IMR-90 (cell line): ENCODE results near the gene RABGAP1. TPM values are rescaled to one million over a fixed set of nuclear protein-coding genes. Genes with fewer than 3 reads are reported as not detected.

ENCODE experiments used
- ATAC-seq: fragments of 200-7000 bp; cut with Tn5 transposase; 2 replicates; pipeline ENCODE4 v1.9.1; 2020; ENCODE audit warnings: low read depth, mild to moderate bottlenecking, moderate library complexity
- BruUV-seq: library from RNA; stranded (reverse); fragments of 400-500 nt; replicated peaks from 2 replicates; lab custom pipeline; 2021; lab: Mats Ljungman, UMichigan
- CTCF ChIA-PET: fragments of 300-600 bp; formaldehyde crosslinking; extraction: SDS; loops from one replicate; lab custom pipeline; 2021; ENCODE audit warnings: antibody characterized with exemption; lab: Yijun Ruan, JAX
- POLR2A ChIA-PET: fragments of 300-600 bp; sonication (Branson Sonifier 250); formaldehyde crosslinking; loops from one replicate; lab custom pipeline; 2022; ENCODE audit warnings: antibody characterized with exemption; ENCODE audit not compliant: unreplicated experiment; lab: Charles Lee
- DNase-seq: peaks from one replicate; pipeline ENCODE4 v3.0.0; 2013
- H2AFZ ChIP-seq: replicated peaks from 2 replicates; pipeline ENCODE3; 2013; ENCODE audit warnings: low read length, mild to moderate bottlenecking; ENCODE audit not compliant: poor library complexity
- H2AK5ac ChIP-seq: 2 replicates; pipeline ENCODE4 v1.6.1; 2013; ENCODE audit warnings: low read depth, low read length, inconsistent platforms
- H2AK9ac ChIP-seq: replicated peaks from 2 replicates; pipeline ENCODE3; 2013; ENCODE audit warnings: mild to moderate bottlenecking, low read depth, low read length, moderate library complexity; ENCODE audit not compliant: poor library complexity
- H2BK120ac ChIP-seq: 2 replicates; pipeline ENCODE4 v1.6.1; 2013; ENCODE audit warnings: low read depth, low read length, inconsistent platforms
- H2BK15ac ChIP-seq: 3 replicates; pipeline ENCODE4 v1.6.1; 2013; ENCODE audit warnings: low read depth, low read length, inconsistent platforms
- H2BK20ac ChIP-seq: 2 replicates; pipeline ENCODE4 v1.6.1; 2013; ENCODE audit warnings: low read depth, mild to moderate bottlenecking, inconsistent platforms, low read length, moderate library complexity
- H2BK5ac ChIP-seq: 2 replicates; pipeline ENCODE4 v1.6.1; 2013; ENCODE audit warnings: mild to moderate bottlenecking, low read depth, low read length, inconsistent platforms; ENCODE audit not compliant: poor library complexity, severe bottlenecking
- H3K14ac ChIP-seq: replicated peaks from 2 replicates; pipeline ENCODE4 v1.6.1; 2013; ENCODE audit warnings: low read depth, low read length, inconsistent platforms
- H3K18ac ChIP-seq: 2 replicates; pipeline ENCODE4 v1.6.1; 2013; ENCODE audit warnings: low read depth, low read length, control low read depth
- H3K23ac ChIP-seq: 2 replicates; pipeline ENCODE4 v1.6.1; 2013; ENCODE audit warnings: low read depth, low read length, inconsistent platforms
- H3K27ac ChIP-seq: 2 replicates; pipeline ENCODE4 v1.5.1; 2013; ENCODE audit warnings: mild to moderate bottlenecking, control low read depth, low read length; ENCODE audit not compliant: insufficient read depth
- H3K27me3 ChIP-seq: 2 replicates; pipeline ENCODE4 v1.6.1; 2013; ENCODE audit warnings: low read length; ENCODE audit not compliant: control insufficient read depth, insufficient read depth
- H3K36me3 ChIP-seq: 2 replicates; pipeline ENCODE4 v1.6.1; 2013; ENCODE audit warnings: low read length, mixed read lengths; ENCODE audit not compliant: control insufficient read depth, insufficient read depth
- H3K4ac ChIP-seq: 2 replicates; pipeline ENCODE4 v1.6.1; 2013; ENCODE audit warnings: low read depth, low read length, inconsistent platforms
- H3K4me1 ChIP-seq: 2 replicates; pipeline ENCODE4 v1.6.1; 2013; ENCODE audit warnings: low read length, mixed read lengths; ENCODE audit not compliant: control insufficient read depth, insufficient read depth
- H3K4me2 ChIP-seq: 2 replicates; pipeline ENCODE4 v1.6.1; 2013; ENCODE audit warnings: low read depth, mild to moderate bottlenecking, control low read depth, low read length, moderate library complexity
- H3K4me3 ChIP-seq: 2 replicates; pipeline ENCODE4 v1.5.1; 2013; ENCODE audit warnings: low read depth, mild to moderate bottlenecking, control low read depth, low read length, moderate library complexity; ENCODE audit not compliant: insufficient read depth
- H3K56ac ChIP-seq: 2 replicates; pipeline ENCODE4 v1.6.1; 2013; ENCODE audit warnings: low read length, inconsistent platforms; ENCODE audit not compliant: insufficient read depth; ENCODE audit errors: extremely low read depth
- H3K79me1 ChIP-seq, 2 experiments: 2 replicates each; pipeline ENCODE4 v1.6.1; 2013; ENCODE audit warnings: low read length in 2 of 2, inconsistent platforms in 1 of 2, low read depth in 1 of 2
- H3K9ac ChIP-seq: 2 replicates; pipeline ENCODE4 v1.6.1; 2013; ENCODE audit warnings: low read depth, low read length, control low read depth
- H3K9me1 ChIP-seq: 2 replicates; pipeline ENCODE4 v1.6.1; 2013; ENCODE audit warnings: low read length, inconsistent platforms; ENCODE audit not compliant: insufficient read depth
- H3K9me3 ChIP-seq: 2 replicates; pipeline ENCODE4 v1.6.1; 2013; ENCODE audit warnings: low read length; ENCODE audit not compliant: control insufficient read depth, insufficient read depth
- H4K20me1 ChIP-seq: 2 replicates; pipeline ENCODE4 v1.6.1; 2013; ENCODE audit warnings: low read length, inconsistent platforms; ENCODE audit not compliant: insufficient read depth
- H4K5ac ChIP-seq: 2 replicates; pipeline ENCODE4 v1.6.1; 2013; ENCODE audit warnings: mild to moderate bottlenecking, low read depth, low read length, control low read depth
- H4K8ac ChIP-seq, 2 experiments: 2 replicates each; pipeline ENCODE4 v1.6.1; 2013; ENCODE audit warnings: low read depth in 2 of 2, low read length in 2 of 2, control low read depth in 1 of 2, inconsistent platforms in 1 of 2
- H4K91ac ChIP-seq: 2 replicates; pipeline ENCODE4 v1.6.1; 2013; ENCODE audit warnings: low read depth, low read length, inconsistent platforms; ENCODE audit not compliant: insufficient read depth
- MXI1 ChIP-seq: IDR thresholded peaks from 2 replicates; pipeline ENCODE4 v1.6.1; 2012; ENCODE audit warnings: low read depth, mild to moderate bottlenecking, low read length, moderate library complexity, borderline replicate concordance
- NFE2L2 ChIP-seq: fragments of 150-350 bp; IDR thresholded peaks from 2 replicates; pipeline ENCODE4 v1.6.1; 2016; ENCODE audit warnings: low read depth, mild to moderate bottlenecking, low read length
- POLR2A ChIP-seq: IDR thresholded peaks from 2 replicates; pipeline ENCODE4 v1.6.1; 2012; ENCODE audit warnings: mild to moderate bottlenecking, low read depth, low read length
- WGBS, 2 experiments: methylation state at CpG; one replicate each; pipeline versions ENCODE4 v1.1.5 to v1.1.7; 2013; ENCODE audit warnings: missing lambda C conversion rate in 2 of 2; ENCODE audit not compliant: insufficient read length in 1 of 2; ENCODE audit errors: extremely low coverage in 2 of 2; 5-methylcytosine and 5-hydroxymethylcytosine counted together
- dilution Hi-C: fragments of 300-500 bp; cut with HindIII; formaldehyde crosslinking; loops from one replicate; pipeline ENCODE4 v1.14.3; 2018; ENCODE audit warnings: low sequenced_read_pairs; ENCODE audit not compliant: unreplicated experiment
- in situ Hi-C: fragments of 300-500 bp; cut with MboI; formaldehyde crosslinking; loops from 3 replicates; pipeline ENCODE4 v1.14.3; 2019; ENCODE audit warnings: low sequenced_read_pairs, inconsistent platforms, mixed read lengths
- intact Hi-C: fragments of 100-400 bp; cut with micrococcal nuclease; formaldehyde crosslinking; loops from 2 replicates; pipeline ENCODE4 v1.10.0; 2022
- polyA plus RNA-seq, 3 experiments: library from polyadenylated mRNA; depleted of rRNA; stranded (reverse); fragments of >200 nt; gene quantifications; 2 replicates each; pipeline ENCODE4 v1.2.3, GENCODE V29; 2012; ENCODE audit warnings: low replicate concordance in 1 of 3
- total RNA-seq: library from RNA; depleted of rRNA; stranded (reverse); fragments of >200 nt; gene quantifications from 2 replicates; pipeline ENCODE4 v1.2.3, GENCODE V29; 2012
- TF ChIP-seq, protein P1 (sequence below): conservative IDR thresholded peaks from 2 replicates; pipeline ENCODE4 v1.5.1; 2012; ENCODE audit warnings: mild to moderate bottlenecking, low read depth, low read length, improper control_type of control experiment
- TF ChIP-seq, protein P2 (sequence below): fragments of 150-350 bp; IDR thresholded peaks from 2 replicates; pipeline ENCODE4 v1.6.1; 2016; ENCODE audit warnings: low read depth, mild to moderate bottlenecking, low read length, moderate library complexity, borderline replicate concordance

Gene RABGAP1
- total and polyA plus RNA-seq, 2 of the 4 experiments (the other 2 are of a cell fraction) = 20.0 to 53.9 TPM

DNA sequence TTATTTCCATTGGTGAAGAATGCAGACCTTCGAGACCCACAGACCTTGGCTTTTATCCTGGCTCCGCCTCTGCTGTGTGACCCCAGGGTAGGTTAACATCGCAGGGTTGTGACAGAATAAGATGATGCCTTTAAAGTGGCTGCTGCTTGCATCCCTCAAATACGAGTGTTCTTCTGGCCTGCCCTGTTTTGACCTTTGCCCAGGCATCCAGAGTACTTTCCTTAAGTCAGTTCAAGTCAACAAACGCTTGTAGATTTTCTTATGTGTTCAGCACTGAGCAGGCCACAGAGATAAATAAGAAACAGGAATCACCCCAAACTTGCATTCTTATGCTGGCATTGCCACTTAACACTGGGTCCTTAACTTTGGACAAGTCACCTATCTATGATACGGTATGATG is 142.9 kb downstream of the RABGAP1 start:
- WGBS, 2 experiments = 100% methylated on average over 1 of the region's 6 CpGs; no CpG with 5 or more reads in 1 of the 2 experiments
- Histone ChIP-seq H3K9me3 (no peaks in the 10 kb centered on the region), H3K36me3 (peaks cover 23% of the 10 kb centered on the region), H2AK9ac (no peak overlapping the region), H3K4ac (no peak overlapping the region), H3K18ac (no peak overlapping the region), H3K23ac (no peak overlapping the region), H2BK120ac (no peak overlapping the region), H3K4me2 (no peak overlapping the region), H3K4me1 (no peaks in the 10 kb centered on the region; the same call in 1 of the 2 replicates), H3K14ac (peak overlapping the region; percentile 19; the same call in 1 of the 2 replicates), H2BK20ac (no peak overlapping the region), H4K8ac (no peak overlapping the region), H3K27me3 (no peaks in the 10 kb centered on the region), H4K20me1 (no peaks in the 10 kb centered on the region), H3K56ac (no peak overlapping the region), H2BK5ac (no peak overlapping the region), H2AK5ac (no peak overlapping the region), H4K91ac (no peak overlapping the region), H2BK15ac (no peak overlapping the region), H3K27ac (no peak overlapping the region), H3K4me3 (no peak overlapping the region), H3K9ac (no peak overlapping the region), H3K79me1 (peaks cover 0 to 4% of the 10 kb centered on the region in 2 experiments; a peak in 3 of 4 replicates), H2AFZ (no peak overlapping the region), H4K5ac (no peak overlapping the region), H3K9me1 (peaks cover 5% of the 10 kb centered on the region; the same call in 1 of the 2 replicates)
- POLR2A ChIA-PET = no interaction called here
- ATAC-seq (no peak; the same call in 1 of the 2 replicates), DNase-seq (no peak)
- dilution Hi-C loops (no loop called here), intact Hi-C loops (no loop called here), in situ Hi-C loops (loop anchor here (5.0 kb wide), 1 partner anchor 269 kb away; no protein-coding TSS in a partner anchor)
- CTCF ChIA-PET = interaction anchor here (1.0 kb wide), 2 partner anchors 141 to 265 kb away, joined by 3 read pairs; no protein-coding TSS in a partner anchor
- TF ChIP-seq, protein P1, sequence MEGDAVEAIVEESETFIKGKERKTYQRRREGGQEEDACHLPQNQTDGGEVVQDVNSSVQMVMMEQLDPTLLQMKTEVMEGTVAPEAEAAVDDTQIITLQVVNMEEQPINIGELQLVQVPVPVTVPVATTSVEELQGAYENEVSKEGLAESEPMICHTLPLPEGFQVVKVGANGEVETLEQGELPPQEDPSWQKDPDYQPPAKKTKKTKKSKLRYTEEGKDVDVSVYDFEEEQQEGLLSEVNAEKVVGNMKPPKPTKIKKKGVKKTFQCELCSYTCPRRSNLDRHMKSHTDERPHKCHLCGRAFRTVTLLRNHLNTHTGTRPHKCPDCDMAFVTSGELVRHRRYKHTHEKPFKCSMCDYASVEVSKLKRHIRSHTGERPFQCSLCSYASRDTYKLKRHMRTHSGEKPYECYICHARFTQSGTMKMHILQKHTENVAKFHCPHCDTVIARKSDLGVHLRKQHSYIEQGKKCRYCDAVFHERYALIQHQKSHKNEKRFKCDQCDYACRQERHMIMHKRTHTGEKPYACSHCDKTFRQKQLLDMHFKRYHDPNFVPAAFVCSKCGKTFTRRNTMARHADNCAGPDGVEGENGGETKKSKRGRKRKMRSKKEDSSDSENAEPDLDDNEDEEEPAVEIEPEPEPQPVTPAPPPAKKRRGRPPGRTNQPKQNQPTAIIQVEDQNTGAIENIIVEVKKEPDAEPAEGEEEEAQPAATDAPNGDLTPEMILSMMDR = no peak
- TF ChIP-seq NFE2L2 (no peak), MXI1 (no peak), POLR2A (no peak)
- TF ChIP-seq, protein P2, sequence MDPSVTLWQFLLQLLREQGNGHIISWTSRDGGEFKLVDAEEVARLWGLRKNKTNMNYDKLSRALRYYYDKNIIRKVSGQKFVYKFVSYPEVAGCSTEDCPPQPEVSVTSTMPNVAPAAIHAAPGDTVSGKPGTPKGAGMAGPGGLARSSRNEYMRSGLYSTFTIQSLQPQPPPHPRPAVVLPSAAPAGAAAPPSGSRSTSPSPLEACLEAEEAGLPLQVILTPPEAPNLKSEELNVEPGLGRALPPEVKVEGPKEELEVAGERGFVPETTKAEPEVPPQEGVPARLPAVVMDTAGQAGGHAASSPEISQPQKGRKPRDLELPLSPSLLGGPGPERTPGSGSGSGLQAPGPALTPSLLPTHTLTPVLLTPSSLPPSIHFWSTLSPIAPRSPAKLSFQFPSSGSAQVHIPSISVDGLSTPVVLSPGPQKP = no peak
- BruUV-seq = no TSS peak
